Fibroblast of pulmonary artery (primary cell): Measurements from ENCODE around the gene PRKG1.

ENCODE experiments used
- DNase-seq: peaks from one replicate; pipeline ENCODE4 v3.0.0-alpha.2; 2010; ENCODE audit warnings: low read depth
- H3K4me3 ChIP-seq: replicated peaks from 2 replicates; pipeline ENCODE4 v1.5.1; 2011; ENCODE audit warnings: low read depth, mild to moderate bottlenecking, control low read depth, low read length, moderate library complexity
- TF ChIP-seq, protein P1 (sequence below): IDR thresholded peaks from 2 replicates; pipeline ENCODE4 v1.5.1; 2011; ENCODE audit warnings: mild to moderate bottlenecking, control low read depth, low read length, inconsistent platforms; ENCODE audit errors: missing control alignments

The PRKG1 gene

DNA sequence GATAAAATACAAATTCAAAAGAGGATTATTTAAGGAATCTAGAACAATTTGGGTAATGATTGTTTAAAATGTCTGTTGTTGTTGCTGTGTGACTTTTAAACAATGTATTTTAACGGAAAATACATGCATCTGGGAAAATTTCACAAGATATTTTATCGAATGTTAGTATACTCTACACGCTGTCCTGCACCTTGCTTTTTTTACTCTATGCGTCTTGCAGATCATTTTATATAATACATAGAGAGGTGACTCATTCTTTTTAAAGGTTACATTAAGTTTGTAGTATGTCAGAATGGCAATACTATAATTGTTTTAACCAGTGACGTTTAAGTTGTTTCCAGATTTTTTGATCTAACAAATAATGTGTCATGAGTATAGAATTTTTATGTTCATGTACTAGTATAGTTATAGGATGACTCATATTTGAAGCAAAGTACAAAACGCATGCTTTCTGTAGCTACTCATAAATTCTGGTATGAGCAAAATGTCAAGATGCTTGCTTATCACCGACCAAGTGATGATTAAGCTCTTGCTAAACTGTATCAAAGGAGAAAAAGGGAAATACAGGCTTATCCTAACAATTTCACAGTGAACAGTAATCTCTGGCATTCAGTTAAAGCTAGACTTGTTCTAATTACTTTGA is 1244.7 kb downstream of the PRKG1 start:
- no peak overlapping the region for H3K4me3 ChIP-seq
- TF ChIP-seq, protein P1, sequence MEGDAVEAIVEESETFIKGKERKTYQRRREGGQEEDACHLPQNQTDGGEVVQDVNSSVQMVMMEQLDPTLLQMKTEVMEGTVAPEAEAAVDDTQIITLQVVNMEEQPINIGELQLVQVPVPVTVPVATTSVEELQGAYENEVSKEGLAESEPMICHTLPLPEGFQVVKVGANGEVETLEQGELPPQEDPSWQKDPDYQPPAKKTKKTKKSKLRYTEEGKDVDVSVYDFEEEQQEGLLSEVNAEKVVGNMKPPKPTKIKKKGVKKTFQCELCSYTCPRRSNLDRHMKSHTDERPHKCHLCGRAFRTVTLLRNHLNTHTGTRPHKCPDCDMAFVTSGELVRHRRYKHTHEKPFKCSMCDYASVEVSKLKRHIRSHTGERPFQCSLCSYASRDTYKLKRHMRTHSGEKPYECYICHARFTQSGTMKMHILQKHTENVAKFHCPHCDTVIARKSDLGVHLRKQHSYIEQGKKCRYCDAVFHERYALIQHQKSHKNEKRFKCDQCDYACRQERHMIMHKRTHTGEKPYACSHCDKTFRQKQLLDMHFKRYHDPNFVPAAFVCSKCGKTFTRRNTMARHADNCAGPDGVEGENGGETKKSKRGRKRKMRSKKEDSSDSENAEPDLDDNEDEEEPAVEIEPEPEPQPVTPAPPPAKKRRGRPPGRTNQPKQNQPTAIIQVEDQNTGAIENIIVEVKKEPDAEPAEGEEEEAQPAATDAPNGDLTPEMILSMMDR, result no peak
- DNase-seq, result peak; percentile 96

DNA sequence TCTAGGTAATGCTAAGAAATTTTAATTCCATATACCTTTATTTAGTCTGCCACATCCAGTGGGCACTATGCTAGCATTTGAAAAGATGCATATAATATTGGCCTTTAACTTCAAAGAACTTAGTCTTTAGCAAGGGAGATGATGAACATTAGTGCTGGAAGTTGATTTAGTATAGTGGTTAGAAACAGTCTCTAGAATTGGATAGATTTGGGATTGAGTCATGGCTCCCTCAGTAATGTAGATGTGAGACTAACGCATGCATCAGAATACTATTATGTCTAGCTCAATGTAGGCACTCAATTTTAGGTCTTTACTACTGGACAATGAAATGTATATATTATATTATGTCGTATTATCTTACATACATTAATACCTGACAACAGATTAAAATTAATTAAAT is 1245.6 kb downstream of the PRKG1 start:
- TF ChIP-seq, protein P1, result no peak
- DNase-seq, result no peak
- H3K4me3 ChIP-seq, result no peak overlapping the region

DNA sequence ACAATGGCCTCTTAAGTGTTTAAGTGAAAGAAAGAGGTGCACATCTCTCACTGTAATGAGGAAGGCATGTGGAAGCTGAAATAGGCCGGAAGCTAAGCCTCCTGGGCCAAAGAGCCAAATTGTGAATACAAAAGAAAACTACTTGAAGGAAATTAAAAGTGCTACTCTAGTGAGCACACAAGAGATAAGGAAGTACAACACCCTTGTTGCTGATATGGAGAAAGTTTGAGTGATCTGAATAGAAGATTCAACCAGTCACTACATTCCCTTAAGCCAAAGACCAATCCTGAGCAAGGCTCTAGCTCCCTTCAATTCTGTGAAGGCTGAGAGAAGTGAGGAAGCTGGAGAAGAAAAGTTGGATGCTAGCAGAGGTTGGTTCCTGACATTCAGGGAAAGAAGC is 1248.0 kb downstream of the PRKG1 start:
- TF ChIP-seq, protein P1, result no peak
- H3K4me3 ChIP-seq, result no peak overlapping the region
- no peak for DNase-seq

DNA sequence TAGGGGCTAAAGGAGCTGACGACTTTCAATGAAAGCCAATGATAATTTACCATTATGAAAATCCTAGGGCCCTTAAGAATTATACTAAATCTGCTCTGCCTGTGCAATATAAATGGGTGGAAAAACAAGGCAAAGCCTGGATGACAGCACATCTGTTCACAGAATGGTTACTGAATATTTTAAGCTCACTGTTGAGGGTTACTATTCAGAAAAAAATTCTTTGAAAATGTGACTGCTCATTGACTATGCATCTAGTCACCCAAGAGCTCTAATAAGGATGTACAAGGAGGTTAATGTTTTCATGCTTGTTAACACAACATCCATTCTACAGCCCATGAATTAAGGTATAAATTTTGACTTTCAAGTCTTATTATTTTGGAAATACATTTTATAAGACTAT is 1248.6 kb downstream of the PRKG1 start:
- TF ChIP-seq, protein P1, result no peak
- no peak for DNase-seq
- no peak overlapping the region for H3K4me3 ChIP-seq

DNA sequence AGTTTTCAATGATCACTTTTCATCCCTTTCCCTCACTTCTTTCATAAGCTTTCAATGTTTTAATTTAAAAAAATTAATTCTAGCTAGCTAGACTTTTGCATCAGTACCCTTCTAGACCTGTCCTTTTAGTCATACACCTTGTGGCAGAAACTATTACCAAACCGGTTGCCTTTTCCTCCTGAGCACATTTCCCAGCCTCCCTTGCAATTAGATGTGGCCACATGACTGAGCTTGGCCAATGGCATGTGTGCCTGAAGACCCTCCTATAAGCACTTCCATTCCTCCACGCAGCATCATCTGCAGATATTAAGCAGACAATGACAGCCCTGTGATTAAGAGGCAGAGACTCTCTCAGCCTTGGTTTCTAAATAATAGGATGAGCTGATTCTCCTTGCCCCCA is 1252.1 kb downstream of the PRKG1 start:
- DNase-seq, result no peak
- TF ChIP-seq, protein P1, result no peak
- H3K4me3 ChIP-seq, result no peak overlapping the region

DNA sequence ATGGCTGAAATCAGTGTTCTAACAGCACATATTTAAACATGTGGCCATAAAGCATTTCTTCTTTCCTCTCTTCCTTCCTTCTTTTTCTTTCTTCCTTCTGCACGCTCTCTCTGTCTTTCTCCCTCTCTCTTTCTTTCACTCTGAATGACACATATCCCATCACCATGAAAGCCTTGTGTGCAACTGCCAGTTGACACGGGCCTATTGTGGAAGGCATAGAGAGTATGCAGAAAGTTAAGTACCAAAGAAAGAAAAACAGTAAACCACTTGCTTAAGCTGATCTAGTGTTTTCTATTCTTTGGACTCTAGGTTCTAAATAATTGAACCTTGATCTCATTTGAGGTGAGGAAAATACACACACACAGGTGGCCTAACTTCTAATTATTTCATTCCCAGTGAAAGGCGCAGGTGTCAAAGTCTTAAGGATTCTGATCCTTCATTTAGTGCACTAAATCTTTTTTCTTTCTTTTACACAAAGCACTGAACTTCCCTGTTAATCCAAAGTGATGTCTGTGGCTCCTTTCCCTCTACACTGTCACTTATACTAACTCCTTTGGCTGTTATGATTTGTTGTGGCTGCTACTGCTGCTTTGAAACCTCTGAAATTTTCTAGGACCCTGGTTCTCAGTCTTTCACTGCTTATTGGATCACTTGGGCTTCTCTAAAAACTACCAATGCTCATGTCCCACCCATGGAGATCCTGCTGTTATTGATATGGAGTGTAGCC is 1257.5 kb downstream of the PRKG1 start:
- no peak for DNase-seq
- no peak overlapping the region for H3K4me3 ChIP-seq

More for the DNA sequence above, 1257.5 kb downstream of the PRKG1 start:
- TF ChIP-seq, protein P1, result no peak
